Lower leg skin (tissue), 4 donors: ENCODE measurements around the gene ZNF75A. TPM values are rescaled to one million over a fixed set of nuclear protein-coding genes. Genes with fewer than 3 reads are reported as not detected.

Experiments
- DNase-seq, 2 donors: peaks; one replicate each; pipeline ENCODE4 v3.0.0-alpha.2; 2019; ENCODE audit warnings: low spot score in 2 of 2
- H3K4me3 ChIP-seq: fragments of 200-600 bp; sonication (generic); 2 replicates; pipeline ENCODE4 v1.5.1; 2017; ENCODE audit warnings: mild to moderate bottlenecking, low read depth; ENCODE audit not compliant: poor library complexity, severe bottlenecking
- POLR2A ChIP-seq, 2 donors: fragments of 450-650 bp; IDR thresholded peaks; one replicate each; pipeline ENCODE4 v1.6.1; 2016 to 2017; ENCODE audit warnings: antibody characterized with exemption in 2 of 2, mild to moderate bottlenecking in 1 of 2, moderate library complexity in 1 of 2
- WGBS, 2 donors: methylation state at CpG; one replicate each; pipeline ENCODE4 v1.1.5; 2018; 5-methylcytosine and 5-hydroxymethylcytosine counted together
- intact Hi-C: fragments of 100-400 bp; cut with DNase I; formaldehyde crosslinking; loops from one replicate; pipeline ENCODE4 v1.15.0; 2023; ENCODE audit warnings: low total_unique reads
- total RNA-seq, 4 donors: library from RNA; depleted of rRNA; stranded (reverse); fragments of >200 nt; gene quantifications; one replicate each; pipeline ENCODE4 v1.1.0, GENCODE V29; 2016
- TF ChIP-seq, protein P1 (sequence below), 3 donors: fragments of 450-650 bp; IDR thresholded peaks; one replicate each; pipeline ENCODE4 v1.5.1; 2016; ENCODE audit warnings: antibody characterized with exemption in 3 of 3, mild to moderate bottlenecking in 3 of 3, moderate library complexity in 2 of 3

Gene ZNF75A
- 10 to 100 TPM; 13.3 to 23.5 (median 18.2) TPM for total RNA-seq

DNA sequence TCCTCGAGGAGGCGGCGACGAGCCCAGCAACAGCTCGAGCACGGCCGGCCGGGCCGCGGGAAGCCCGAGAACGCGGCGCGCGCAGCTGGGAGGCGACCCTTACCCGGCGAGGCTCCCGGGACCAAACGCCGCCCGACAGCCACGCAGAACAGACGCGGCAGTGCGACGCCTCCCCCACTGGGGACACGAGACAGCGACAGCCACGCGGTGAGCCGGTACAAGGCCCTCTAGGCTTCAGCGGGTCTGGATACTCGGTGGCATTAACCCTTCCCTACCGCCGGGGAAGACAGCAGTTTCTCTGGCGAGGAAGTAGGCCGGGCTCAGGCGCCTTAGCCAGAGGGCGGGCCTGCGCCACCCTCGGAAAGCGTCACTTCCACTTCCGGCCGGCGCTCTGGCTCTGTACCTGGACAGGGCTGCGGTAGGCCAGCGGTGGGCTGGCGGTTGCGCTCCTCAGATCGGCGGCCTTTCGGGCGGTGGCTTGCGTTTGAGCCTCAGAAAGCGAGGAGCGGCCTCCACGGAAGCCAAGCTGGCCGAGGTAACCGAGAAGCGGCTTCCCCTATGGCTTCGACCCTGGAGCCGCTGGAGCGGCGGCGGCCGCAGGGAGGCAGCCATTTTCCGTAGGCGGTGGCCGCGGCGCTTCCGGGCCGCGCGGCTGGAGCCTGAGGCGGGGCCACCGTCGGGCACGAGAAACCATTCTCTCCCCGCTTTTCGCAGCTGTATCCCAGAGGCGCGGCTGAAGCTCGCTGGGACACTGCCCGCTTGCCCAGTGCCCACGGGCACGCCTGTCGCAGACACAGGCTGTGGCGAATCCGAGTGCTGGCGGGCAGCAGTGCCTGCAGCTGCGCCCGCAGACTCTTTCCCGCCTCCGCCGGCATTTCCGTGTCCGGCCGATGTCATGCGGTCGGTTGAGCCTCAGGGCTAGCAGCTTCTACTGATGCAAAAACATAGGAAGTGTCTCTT, at the start of gene ZNF75A, which contains the start of gene TIGD7:
Gene ZNF75A, plus strand, starts transcription at position 389 of the 960 bp plus-strand sequence. CDS start 2,932 bp downstream, outside the sequence.
Gene TIGD7, minus strand, starts transcription at position 322 of the 960 bp plus-strand sequence. CDS start 4,816 bp downstream, outside the sequence.
- WGBS, 2 donors = 4 to 5% methylated on average over 41 to 81 of the region's 103 CpGs
- intact Hi-C loops = loop anchor here (10.0 kb wide), 1 partner anchor 99 kb away; the partner anchor contains the start of genes ZNF174 and ZSCAN32
- peak; percentile 60 to 95 for DNase-seq

DNA sequence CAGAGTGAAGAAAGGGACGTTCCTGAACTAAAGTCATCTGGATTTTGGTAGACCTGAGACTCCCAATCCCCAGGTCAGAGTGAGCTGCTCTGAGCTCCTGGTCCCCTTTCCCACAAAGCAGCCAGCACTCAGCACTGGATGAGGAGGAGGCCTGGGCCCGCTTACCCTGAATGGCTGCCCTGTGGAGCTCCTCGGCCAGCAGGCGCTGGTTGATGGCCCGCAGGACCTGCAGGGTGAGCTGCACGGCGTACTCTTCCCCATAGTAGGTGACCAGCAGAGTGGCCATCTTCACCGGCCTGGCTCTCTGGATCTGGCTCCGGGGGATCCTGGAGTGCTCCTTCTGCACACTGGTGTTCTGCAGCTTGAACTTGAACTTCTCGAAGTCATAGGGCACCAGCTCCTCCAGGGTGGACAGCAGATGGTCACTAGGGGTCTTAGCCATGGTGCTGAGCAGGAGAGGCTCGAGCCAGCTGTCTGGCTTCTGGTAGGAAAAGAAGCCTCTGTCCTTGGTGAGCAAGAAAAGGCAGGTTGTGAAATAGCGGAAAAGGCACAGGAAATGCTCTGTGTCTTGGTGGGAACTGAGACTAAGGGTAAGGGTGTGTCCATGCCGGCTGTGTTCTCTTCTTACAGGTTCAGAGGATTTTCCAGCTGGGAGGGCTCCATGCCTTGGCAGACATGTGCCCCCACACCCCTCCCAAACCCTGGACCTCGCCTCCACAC, 49.0 kb upstream of the ZNF75A start, which contains the start of gene MEFV:
Gene MEFV, minus strand, starts transcription at position 488 of the 720 bp plus-strand sequence. Its CDS starts 46 bp downstream, at position 442.
- WGBS, 2 donors = 74 to 85% methylated on average over 13 to 14 of the region's 14 CpGs
- intact Hi-C loops = no loop called here
- DNase-seq = peak in 1 of 2 donors; percentile 28
- H3K4me3 ChIP-seq = peak within 1 kb of the TSS; percentile 2
- no peak for TF ChIP-seq POLR2A (IDR thresholded peaks at IDR 0.05)
- TF ChIP-seq, protein P1, sequence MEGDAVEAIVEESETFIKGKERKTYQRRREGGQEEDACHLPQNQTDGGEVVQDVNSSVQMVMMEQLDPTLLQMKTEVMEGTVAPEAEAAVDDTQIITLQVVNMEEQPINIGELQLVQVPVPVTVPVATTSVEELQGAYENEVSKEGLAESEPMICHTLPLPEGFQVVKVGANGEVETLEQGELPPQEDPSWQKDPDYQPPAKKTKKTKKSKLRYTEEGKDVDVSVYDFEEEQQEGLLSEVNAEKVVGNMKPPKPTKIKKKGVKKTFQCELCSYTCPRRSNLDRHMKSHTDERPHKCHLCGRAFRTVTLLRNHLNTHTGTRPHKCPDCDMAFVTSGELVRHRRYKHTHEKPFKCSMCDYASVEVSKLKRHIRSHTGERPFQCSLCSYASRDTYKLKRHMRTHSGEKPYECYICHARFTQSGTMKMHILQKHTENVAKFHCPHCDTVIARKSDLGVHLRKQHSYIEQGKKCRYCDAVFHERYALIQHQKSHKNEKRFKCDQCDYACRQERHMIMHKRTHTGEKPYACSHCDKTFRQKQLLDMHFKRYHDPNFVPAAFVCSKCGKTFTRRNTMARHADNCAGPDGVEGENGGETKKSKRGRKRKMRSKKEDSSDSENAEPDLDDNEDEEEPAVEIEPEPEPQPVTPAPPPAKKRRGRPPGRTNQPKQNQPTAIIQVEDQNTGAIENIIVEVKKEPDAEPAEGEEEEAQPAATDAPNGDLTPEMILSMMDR (IDR thresholded peaks at IDR 0.05) = no peak

More for the DNA sequence above, at the start of gene ZNF75A, which contains the start of gene TIGD7:
- peak in 1 of 2 donors; percentile 13 for TF ChIP-seq POLR2A (IDR thresholded peaks at IDR 0.05)
- TF ChIP-seq, protein P1 (IDR thresholded peaks at IDR 0.05) = no peak
- H3K4me3 ChIP-seq = peak within 1 kb of the TSS; percentile 48

DNA sequence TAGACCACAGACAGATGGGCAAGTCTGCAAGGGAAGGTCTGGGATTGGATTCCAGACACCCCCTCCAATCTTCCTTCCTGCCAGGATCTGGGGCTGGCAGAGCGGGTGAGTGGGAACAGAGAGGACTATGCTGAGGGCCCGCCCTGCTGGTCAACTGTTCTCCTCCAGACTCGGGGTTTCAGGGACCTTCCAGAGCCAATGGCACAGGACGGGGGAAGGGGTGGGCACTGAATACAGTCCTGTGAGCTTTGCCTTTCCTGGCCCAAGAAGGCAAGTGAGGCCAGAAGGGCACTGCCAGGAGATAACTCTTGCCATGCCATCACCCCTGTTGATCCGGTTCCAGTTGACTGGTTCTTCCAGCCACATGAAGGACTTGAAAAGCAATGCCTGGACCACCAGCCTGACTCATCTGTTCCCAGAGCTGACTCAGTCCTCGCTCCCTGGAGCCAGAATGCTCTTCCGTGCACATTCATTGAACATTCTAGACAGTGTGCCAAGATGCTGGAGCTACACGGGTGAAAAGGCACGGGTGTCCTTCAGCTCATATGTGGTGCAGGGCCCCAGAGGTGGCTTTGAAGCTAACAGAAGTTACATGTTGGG, 48.3 kb upstream of the ZNF75A start:
- intact Hi-C loops = no loop called here
- TF ChIP-seq POLR2A (IDR thresholded peaks at IDR 0.05) = no peak
- TF ChIP-seq, protein P1 (IDR thresholded peaks at IDR 0.05) = no peak
- 56 to 72% methylated on average over 8 to 9 of the region's 9 CpGs for WGBS, 2 donors
- no peak overlapping the region for H3K4me3 ChIP-seq
- DNase-seq = no peak

DNA sequence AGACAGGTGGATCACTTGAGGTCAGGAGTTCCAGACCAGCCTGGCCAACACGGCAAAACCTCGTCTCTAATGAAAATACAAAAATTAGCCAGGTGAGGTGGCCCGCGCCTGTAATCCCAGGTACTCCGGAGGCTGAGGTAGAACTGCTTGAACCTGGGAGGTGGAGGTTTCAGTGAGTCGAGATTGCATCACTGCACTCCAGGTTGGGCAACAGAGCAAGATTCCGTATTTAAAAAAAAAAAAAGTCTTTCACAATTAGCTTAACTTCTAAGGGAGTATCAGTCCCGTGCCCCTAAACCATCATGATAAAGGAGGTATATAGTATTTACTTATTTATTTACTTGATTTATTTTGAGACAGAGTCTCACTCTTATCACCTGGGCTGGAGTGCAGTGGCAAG, 45.5 kb upstream of the ZNF75A start:
- no peak for TF ChIP-seq POLR2A (IDR thresholded peaks at IDR 0.05)
- TF ChIP-seq, protein P1 (IDR thresholded peaks at IDR 0.05) = no peak
- 85 to 89% methylated on average over 8 of the region's 8 CpGs for WGBS, 2 donors
- DNase-seq = no peak
- H3K4me3 ChIP-seq = no peak overlapping the region
- intact Hi-C loops = no loop called here

DNA sequence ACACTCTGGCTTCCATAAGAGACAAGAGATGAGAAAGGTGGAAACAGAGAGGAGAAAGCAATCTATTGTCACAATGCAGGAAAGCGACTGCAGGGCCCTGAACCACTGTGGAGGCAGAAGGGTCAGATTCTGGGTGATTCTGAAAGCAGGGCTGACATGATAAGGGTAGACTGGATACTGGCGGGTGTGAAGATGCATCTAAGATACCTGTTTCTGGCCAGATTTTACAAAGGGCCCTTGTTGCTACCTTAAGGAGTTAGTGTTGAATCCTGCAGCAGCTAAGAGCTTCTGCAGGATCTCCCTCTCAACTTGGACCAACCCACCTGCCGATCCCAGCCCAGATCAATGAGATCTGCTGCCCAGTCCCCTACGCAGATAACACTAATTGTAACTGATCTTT, 42.8 kb upstream of the ZNF75A start:
- no peak overlapping the region for H3K4me3 ChIP-seq
- intact Hi-C loops = no loop called here
- no peak for TF ChIP-seq POLR2A (IDR thresholded peaks at IDR 0.05)
- TF ChIP-seq, protein P1 (IDR thresholded peaks at IDR 0.05) = no peak
- DNase-seq = no peak
- 94 to 96% methylated on average over 4 of the region's 4 CpGs for WGBS, 2 donors
